Adrenal gland (tissue), 12 donors: Measurements from ENCODE around the gene GPC5. TPM values are rescaled to one million over a fixed set of nuclear protein-coding genes. Genes with fewer than 3 reads are reported as not detected.

Experiments used
- DNase-seq, 7 donors: peaks; one replicate each; pipeline ENCODE4 v3.0.0-alpha.2; 2019 to 2020
- H3K27ac ChIP-seq, 5 donors: fragments of 200-600 bp; sonication (generic) in 4 of 5; 1 replicate in 3 of 5; 2 replicates in 2 of 5; pipeline versions ENCODE4 v1.5.1 to v1.8.0; 2016 to 2020; ENCODE audit warnings: mild to moderate bottlenecking in 1 of 5
- H3K27me3 ChIP-seq: fragments of 200-600 bp; 2 replicates; pipeline ENCODE4 v1.8.0; 2021
- H3K36me3 ChIP-seq, 2 donors: fragments of 200-600 bp; replicated peaks in 1 of 2; 1 replicate in 1 of 2; 2 replicates in 1 of 2; pipeline versions ENCODE4 v1.5.1 to v1.8.0; 2018 to 2022
- H3K4me1 ChIP-seq, 2 donors: fragments of 200-600 bp; replicated peaks in 1 of 2; 1 replicate in 1 of 2; 2 replicates in 1 of 2; pipeline versions ENCODE4 v1.5.1 to v1.8.0; 2018 to 2021
- H3K4me3 ChIP-seq, 4 donors: fragments of 200-600 bp; sonication (generic) in 3 of 4; one replicate each; pipeline ENCODE4 v1.5.1; 2016 to 2018
- H3K9me3 ChIP-seq, 3 donors: fragments of 200-600 bp; sonication (generic) in 1 of 3; replicated peaks in 1 of 3; 1 replicate in 2 of 3; 2 replicates in 1 of 3; pipeline versions ENCODE4 v1.5.1 to v1.8.0; 2016 to 2021
- CTCF ChIP-seq, 6 experiments: fragments of 450-650 bp in 4 of 6; fragments of 200-600 bp in 2 of 6; sonication (generic) in 1 of 6; IDR thresholded peaks; 1 replicate in 5 of 6; 2 replicates in 1 of 6; pipeline versions ENCODE4 v1.5.1 to v1.8.0; 2016 to 2021; ENCODE audit warnings: antibody characterized with exemption in 6 of 6, mild to moderate bottlenecking in 2 of 6, moderate library complexity in 1 of 6
- POLR2A ChIP-seq, 2 donors: fragments of 450-650 bp; IDR thresholded peaks; one replicate each; pipeline ENCODE4 v1.6.1; 2017; ENCODE audit warnings: antibody characterized with exemption in 2 of 2, mild to moderate bottlenecking in 2 of 2, moderate library complexity in 1 of 2
- WGBS, 4 donors: extraction: QIAGEN DNeasy Blood & Tissue Kit in 2 of 4; methylation state at CpG; one replicate each; pipeline versions ENCODE4 v1.1.5 to v1.1.7; 2013 to 2017; 5-methylcytosine and 5-hydroxymethylcytosine counted together
- intact Hi-C, 2 donors: fragments of 100-400 bp; cut with DNase I; formaldehyde crosslinking; loops; one replicate each; pipeline versions ENCODE4 v1.14.1 to v1.15.0; 2022 to 2023
- polyA plus RNA-seq, 3 donors: library from polyadenylated mRNA; stranded (reverse); fragments of 200-250 nt in 2 of 3; fragments of 350-450 nt in 1 of 3; fragmentation: Illumina TruSeq in 1 of 3; extraction: RNeasy Lipid Tissue Mini Kit (QIAGEN cat#74804) in 1 of 3; gene quantifications; one replicate each; pipeline ENCODE4 v1.2.3, GENCODE V29; 2013 to 2014
- total RNA-seq, 9 donors: library from RNA; depleted of rRNA in 4 of 9; stranded (reverse); fragments of >200 nt in 4 of 9; fragments of 120-200 nt in 1 of 9; fragmentation: NEBNext Ultra II Directional in 1 of 9; extraction: Animal tissue kit (Norgen Biotek cat#: 25700) in 1 of 9; gene quantifications; one replicate each; pipeline versions ENCODE4 v1.1.0 to v1.2.4, GENCODE V29; 2013 to 2023
- donor health status: healthy with polysubstance abuse.
- donor health status: Bipolar disorder and iron deficiency.
- donor health status: DM: yes; HTN: yes; CAD: no.
- donor health status: DM: no; HTN: no; CAD: no.
- donor health status: DM: no; HTN: no; CAD: no.
- donor health status: DM: yes; HTN: yes; CAD: no.

Gene GPC5
- total and polyA plus RNA-seq, 12 donors: 0.24 to 7.7 (median 2.1) TPM; not detected in 4

DNA sequence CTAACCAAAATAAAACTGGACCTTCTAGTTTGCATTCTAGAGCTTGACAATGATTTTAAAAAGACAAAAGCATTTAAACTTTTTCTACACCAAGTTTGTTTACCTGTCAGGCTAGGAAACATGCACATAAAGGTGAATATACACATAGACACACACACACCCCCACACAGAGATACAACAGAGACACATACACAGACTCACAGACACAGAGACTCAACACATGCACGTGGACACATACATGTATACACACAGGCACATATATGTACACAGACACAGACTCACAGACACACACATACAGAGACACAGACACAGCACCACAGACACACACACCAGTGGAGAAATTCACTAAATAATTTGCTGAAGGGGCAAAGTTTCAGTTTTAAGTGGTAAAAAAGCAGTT is 155.7 kb downstream of the GPC5 start:
- WGBS, 4 donors: 58 to 72% (median 70%) methylated on average over 1 of the region's 1 CpG
- H3K27me3 ChIP-seq: no peaks in the 10 kb centered on the region
- no peaks in the 10 kb centered on the region for H3K9me3 ChIP-seq
- H3K27ac ChIP-seq: no peak overlapping the region
- no peaks in the 10 kb centered on the region for H3K36me3 ChIP-seq
- DNase-seq: no peak
- TF ChIP-seq POLR2A (IDR thresholded peaks at IDR 0.05) (no peak), CTCF (IDR thresholded peaks at IDR 0.05) (no peak)
- intact Hi-C loops: no loop called here
- no peaks in the 10 kb centered on the region for H3K4me1 ChIP-seq
- no peak overlapping the region for H3K4me3 ChIP-seq

DNA sequence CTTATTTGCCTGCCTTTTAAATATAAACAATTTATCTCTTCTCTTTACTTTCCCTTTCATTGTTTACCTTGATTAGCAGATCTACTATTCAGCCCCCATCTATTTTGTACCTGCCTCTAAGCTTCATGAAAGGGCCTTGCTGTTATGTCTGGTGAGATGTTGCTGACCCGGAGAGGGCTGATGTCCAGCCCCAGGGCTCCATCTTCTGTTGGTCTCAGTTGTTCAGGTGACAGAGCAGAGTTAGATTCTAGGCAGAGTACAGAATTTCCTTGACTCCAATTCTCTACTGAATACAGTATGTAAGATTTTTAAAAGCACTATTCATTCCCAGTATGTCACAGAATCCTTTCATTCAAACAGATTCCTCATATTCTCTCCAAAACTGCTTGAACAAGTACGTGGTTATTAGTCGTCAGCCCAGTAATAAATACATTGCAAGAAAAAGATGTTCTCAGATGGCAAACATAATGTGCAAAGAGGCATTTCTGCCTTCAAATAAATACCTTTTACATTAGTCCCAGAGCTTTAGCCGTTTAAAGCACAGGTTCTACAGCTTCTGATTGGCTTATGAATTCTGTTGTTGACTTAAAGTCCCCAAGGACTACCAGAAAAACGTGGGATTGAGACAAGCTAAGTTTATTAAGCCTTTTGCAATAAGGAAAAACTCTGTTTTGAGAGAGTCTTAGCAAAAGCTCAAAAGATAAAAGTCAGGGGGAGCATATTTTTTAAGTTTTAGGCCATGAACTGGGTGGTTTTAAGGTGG is 159.1 kb downstream of the GPC5 start:
- H3K27me3 ChIP-seq: no peaks in the 10 kb centered on the region
- intact Hi-C loops: no loop called here
- H3K9me3 ChIP-seq: no peaks in the 10 kb centered on the region
- no peaks in the 10 kb centered on the region for H3K36me3 ChIP-seq
- no peak for DNase-seq
- H3K27ac ChIP-seq: no peak overlapping the region
- no peak overlapping the region for H3K4me3 ChIP-seq
- 56 to 64% (median 60%) methylated on average over 5 of the region's 5 CpGs for WGBS, 4 donors
- H3K4me1 ChIP-seq: no peaks in the 10 kb centered on the region
- TF ChIP-seq POLR2A (IDR thresholded peaks at IDR 0.05): no peak
- TF ChIP-seq CTCF (IDR thresholded peaks at IDR 0.05): no peak

DNA sequence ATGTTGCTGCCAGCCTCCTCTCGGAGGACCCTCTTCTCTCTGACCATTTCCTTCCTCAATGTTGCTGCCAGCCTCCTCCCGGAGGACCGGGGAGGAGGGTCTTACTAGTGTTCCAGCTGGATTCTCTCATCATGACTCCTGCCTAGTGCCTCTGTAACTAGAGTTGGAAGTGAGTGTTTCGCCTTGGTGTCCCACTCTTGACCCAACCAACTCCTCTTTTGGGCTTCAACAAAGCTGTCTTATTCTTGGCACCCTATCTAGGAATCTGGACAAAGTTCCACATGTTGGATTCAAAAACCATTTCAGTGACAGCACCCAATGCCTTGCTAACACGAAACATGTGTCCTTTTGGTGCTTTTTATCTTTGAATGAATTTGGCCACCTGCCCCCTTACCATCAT is 165.4 kb downstream of the GPC5 start:
- TF ChIP-seq POLR2A (IDR thresholded peaks at IDR 0.05) (no peak), CTCF (IDR thresholded peaks at IDR 0.05) (no peak)
- H3K27me3 ChIP-seq: no peaks in the 10 kb centered on the region
- 67 to 75% (median 70%) methylated on average over 5 of the region's 5 CpGs for WGBS, 4 donors
- no peak overlapping the region for H3K27ac ChIP-seq
- H3K36me3 ChIP-seq: no peaks in the 10 kb centered on the region
- DNase-seq: no peak
- H3K4me1 ChIP-seq: no peaks in the 10 kb centered on the region
- H3K9me3 ChIP-seq: no peaks in the 10 kb centered on the region
- intact Hi-C loops: no loop called here
- H3K4me3 ChIP-seq: no peak overlapping the region

GRCh38 chr13:91564396-91564795 is 166.0 kb downstream of the GPC5 start:
- 71 to 74% (median 73%) methylated on average over 4 of the region's 4 CpGs for WGBS, 4 donors

More at GRCh38 chr13:91564396-91564795, 166.0 kb downstream of the GPC5 start:
- no peak overlapping the region for H3K4me3 ChIP-seq
- intact Hi-C loops: no loop called here
- no peak for DNase-seq
- H3K9me3 ChIP-seq: no peaks in the 10 kb centered on the region
- TF ChIP-seq POLR2A (IDR thresholded peaks at IDR 0.05): no peak
- no peak for TF ChIP-seq CTCF (IDR thresholded peaks at IDR 0.05)
- no peaks in the 10 kb centered on the region for H3K27me3 ChIP-seq
- H3K27ac ChIP-seq: no peak overlapping the region
- H3K4me1 ChIP-seq: no peaks in the 10 kb centered on the region
- no peaks in the 10 kb centered on the region for H3K36me3 ChIP-seq
